Measurements from ENCODE around the gene DENND4C.
A peak's percentile ranks its signal among the peaks of the same experiment; 100 is the strongest.
"Not testable (repeated sequence)": the region's sequence is repeated elsewhere in the genome, so short reads cannot be mapped to it uniquely, and the experiment has no call there.

DENND4C gene

DNA sequence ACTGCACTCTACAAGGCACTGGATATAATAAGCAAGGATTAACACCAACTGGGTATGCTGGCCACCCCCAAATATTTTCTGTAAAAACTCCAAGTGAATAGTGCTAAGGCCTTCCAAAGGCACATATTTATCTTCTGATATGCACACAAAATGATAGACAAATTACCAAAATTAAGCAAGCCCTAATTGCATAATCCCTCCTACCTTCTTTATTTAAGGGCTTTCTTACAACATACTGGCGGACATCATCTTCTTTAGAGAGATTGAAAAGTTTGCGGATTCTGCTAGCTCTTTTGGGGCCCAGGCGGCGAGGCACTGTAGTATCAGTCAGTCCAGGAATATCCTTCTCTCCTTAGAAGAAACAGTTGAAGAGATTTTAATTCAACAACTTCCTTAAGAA lies 147.7 kb downstream of the DENND4C start:
- DNase-seq = no peak

DNA sequence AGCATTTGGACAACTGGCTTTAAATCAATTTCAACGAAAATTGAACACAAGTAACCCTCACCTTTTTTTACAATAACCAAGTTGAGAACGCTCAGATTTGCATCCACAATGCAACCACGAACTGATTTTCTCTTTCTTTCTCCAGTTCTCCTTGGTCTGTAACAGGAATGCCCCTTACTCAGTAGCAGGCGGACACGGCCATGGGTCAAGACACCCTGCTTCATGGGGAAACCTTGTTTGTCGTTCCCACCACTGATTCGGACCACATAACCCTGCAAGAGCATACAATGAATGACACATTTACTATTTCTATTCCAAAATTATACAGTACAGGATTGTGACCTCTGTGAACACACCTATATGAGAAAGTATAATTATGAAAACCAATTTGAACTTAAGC lies 148.2 kb downstream of the DENND4C start:
- peak in 1 of 2 donors; percentile 25 for DNase-seq

DNA sequence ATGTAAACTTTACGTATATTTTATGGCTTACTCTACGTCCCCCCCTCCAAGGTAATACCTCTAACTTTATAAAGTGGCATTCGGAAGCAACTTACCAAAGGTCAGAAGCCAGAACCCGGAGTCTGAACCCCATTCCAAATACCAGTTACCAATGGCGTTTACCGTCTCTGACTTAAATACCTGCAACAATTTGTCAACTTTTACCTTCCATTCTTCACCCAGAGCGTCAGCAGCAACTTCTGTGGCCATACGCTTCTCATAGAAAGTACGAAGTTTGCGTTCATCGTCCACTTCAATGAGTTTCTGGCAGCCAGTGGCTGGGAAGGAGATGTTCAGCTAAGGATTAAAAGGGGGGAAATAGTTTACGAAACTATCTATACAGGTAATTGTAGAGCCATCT lies 148.8 kb downstream of the DENND4C start:
- DNase-seq = no peak

DNA sequence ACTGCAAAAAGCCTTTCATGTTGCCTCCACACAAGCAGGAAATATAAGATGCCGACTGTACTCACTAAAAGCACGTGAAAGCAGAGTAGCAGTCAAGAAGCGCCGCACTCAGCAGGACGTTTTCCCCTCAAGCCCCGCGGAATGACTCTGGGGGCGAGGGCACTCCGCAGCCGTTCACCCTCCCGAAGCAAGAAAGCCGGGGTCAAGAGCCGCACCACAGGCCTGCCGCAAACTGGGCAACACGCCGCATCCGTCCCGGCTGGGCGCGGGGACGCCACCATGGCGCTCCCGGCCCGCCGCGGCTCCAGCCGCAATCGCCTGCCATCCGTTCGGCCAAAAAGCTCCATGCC lies 149.2 kb downstream of the DENND4C start:
- no peak for DNase-seq

DNA sequence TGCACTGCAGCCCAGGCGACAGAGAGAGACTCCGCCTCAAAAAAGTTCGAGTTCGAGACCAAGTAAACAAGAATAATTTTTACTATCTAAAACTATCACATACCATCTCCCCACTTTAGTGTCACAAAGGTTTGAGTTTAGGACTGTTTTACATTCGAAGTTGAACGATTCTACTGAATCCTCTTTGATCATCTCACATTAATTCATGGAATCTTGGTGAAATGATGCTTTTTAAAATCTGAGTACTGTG lies 150.3 kb downstream of the DENND4C start:
- no peak for DNase-seq

DNA sequence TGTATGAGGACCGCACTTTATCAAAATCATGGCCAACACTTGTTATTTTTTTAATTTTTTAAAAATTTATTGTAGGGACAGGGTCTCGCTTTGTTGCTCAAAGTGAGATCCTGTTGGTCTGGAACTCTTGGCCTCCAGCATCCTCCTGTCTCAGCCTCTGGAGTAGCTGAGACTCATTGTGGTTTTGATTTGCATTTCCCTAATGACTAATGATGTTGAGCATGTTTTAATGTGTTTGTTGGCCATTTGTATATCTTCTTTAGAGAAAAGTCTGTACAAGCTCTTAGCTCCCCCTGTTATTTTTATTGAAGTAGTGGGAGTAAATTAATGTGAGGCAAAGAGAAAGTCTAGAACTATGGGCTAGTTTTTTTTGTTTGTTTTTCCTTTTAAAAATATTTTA lies 151.2 kb downstream of the DENND4C start:
- DNase-seq = no peak

DNA sequence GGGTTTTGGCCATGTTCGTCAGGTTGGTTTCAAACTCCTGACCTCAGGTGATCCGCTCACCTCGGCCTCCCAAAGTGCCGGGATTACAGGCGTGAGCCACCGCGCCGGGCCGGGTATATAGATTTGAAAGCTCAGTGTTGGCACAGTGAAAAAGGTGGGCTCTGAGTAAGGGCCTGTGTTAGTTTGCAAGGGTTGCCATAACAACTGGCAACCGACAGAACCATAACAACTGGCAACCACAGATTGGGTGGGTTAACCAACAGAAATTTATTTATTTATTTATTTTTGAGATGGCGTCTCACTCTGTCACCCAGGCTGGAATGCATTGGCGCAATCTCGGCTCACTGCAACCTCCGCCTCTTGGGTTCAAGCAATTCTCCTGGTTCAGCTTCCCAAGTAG lies 154.7 kb downstream of the DENND4C start:
- not testable (repeated sequence) for DNase-seq

DNA sequence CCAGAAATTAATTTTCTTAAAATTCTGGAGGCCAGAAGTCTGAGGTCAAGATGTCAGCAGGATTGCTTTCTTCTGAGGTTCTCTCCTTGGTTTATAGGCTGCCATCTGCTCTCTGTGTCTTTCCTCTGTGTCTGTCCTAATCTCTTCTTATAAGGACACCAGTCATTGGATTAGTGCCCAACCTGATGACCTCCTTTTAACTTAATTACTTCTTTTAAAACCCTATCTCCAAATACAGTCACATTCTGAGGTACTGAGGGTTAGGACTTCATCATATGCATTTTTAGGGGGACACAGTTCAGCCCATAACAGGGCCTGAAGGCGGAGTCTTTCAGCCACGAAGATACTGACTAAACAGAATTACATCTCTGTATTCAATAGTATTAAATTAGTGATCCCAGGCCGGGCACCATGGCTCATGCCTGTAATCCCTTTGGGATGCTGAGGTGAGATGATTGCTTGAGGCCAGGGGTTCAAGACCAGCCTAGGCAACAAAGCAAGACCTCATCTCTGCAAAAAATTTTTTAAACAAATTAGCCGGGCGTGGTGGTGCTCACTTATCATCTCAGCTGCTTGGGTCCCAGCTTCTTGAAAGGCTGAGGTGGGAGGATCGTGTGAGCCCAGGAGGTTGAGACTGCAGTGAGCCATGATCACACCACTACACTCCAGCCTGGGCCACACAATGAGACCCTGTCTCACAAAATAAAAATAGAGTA lies 155.5 kb downstream of the DENND4C start:
- no peak for DNase-seq

DNA sequence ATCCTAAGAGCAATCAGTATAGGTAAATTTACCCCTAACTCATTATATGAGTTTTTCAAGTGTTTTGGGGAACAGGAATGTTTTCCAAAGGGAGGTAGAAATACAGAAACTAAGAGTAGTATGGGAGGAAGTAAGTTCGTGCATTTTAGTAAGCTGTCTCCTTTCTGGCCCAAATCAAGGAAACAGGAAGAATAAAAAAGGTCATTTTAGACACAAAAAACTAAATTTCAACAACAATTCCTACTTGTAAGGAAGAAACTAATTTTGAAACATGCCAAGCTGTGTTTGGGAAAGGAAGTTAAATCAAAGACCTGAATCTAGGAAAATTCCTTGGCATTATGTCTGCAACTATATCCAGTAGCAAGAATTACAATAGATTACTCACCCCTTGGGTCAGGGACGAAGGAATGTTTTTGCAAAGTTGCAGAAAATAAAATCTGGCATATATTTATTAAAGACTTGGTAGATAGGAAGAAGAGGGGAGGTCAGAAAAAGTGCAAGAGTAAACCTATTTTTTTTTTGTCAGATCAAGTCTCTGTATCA lies 156.1 kb downstream of the DENND4C start:
- DNase-seq = no peak

DNA sequence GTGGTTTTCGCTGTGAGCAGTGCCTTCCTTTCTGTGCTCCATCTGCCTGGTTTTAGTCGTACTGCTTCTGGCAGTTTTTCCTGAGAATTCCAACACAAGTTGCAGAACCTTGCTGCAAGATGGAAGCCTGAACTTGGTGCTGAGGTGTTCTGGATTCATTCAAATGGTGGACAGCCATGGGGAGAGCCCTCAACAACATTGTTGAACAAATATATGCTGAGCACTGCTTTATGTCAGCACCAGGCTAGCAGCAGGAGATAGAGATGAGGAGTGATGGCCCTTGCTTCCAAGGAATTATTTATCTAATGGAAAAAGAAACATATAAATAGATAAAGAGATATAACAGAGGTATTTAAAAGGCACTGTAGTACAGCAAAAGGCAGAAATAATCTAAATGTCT lies 156.8 kb downstream of the DENND4C start:
- no peak for DNase-seq

DNA sequence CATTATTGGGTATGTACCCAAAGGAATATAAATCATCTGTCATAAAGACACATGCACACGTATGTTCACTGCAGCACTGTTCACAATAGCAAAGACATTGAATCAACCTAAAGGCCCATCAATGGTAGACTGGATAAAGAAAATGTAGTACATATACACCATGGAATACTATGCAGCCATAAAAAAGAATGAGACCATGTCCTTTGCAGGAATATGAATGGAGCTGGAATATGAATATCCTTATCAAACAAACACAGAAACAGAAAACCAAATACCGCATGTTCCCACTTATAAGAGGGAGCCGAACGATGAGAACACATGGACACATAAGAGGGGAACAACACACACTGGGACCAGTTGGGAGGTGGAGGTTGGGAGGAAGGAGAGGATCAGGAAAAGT lies 159.0 kb downstream of the DENND4C start:
- DNase-seq = not testable (repeated sequence)

DNA sequence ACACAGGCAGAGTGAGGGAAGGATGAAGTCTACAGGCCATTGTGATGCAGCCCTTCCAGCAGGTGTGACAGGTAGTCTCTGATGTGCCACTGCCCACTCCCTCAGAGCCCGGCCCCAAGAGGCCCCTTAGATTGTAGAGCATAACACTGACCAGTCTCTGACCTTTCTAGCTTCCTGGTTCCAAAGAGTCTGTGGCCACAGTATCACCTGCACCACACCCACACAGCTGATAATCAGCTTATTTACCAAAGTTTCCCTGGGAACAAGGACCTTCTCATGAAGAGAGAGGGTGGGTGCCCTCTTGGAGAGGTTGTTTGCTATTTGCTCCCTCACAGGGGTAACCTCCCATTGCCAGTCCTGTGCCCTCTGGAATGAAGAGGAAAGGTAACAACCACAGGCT lies 167.4 kb downstream of the DENND4C start:
- DNase-seq = no peak

DNA sequence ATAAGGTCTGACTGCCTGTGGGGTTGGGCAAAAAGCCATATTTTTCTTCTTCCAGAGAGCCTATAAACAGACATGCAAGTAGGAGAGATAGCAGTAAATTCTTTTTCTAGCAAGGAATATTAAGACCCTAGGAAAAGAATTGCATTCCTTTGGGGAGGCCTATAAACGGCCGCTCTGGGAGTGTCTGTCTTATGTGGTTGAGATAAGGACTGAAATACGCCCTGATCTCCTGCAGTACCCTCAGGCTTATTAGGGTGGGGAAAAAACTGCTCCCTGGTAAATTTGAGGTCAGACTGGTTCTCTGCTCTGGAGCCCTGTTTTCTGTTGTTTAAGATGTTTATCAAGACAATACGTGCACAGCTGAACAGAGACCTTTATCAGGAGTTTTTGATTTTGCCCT lies 172.7 kb downstream of the DENND4C start:
- DNase-seq = not testable (repeated sequence)

DNA sequence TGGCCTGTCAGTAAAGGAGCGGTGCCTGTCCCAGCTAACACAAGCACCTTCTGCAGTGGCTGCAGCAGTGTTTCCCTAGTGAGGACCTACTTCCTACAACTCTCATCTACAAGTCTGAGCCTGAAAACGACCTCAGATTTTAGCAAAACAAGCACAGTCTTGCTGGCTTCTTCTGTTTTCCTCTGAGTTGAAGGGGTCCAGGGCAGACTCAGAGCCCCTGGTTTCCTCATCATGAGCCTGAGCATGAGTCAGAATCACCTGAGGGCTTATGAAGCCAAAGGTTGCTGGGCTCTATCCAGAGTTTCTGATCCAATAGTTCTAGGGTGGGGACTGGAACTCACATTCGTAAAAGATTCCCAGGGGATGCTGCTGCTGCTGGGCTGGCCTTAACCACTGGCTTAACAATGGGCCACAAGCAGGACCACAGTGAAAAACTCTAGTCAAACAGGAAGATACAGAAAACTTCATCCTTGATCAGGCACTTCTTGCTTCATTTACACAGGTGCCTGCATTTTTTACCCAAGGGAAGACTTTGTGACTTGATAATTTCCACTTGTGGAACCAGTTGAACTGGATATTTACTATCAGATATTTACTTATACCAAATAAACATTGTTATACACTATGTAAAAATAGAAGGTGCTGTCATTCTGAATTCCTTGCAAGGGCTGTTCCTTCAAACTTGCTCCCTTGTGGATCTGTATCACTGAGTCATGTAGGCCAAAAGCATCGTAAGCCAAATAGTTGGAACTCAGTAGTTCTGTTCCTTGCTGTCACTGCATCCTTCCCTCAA lies 174.0 kb downstream of the DENND4C start:
- DNase-seq = no peak

DNA sequence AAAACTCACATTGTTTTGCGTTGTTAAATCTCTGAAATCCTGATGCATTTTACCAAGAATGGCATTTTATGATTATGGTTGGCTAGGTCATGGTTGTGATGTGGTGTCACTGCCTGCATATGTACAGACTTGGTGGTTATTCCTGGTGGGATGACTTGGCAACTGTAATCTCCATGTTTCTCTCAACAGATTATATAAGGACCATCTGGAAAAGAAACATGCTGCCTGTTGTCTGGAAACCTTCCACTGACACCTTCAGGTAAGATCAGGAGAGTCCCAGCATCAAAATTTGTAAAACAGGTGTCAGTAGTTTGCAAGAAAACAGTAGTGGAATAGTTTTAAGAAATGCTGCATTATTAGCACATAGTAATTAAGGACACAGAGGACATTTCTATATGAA lies 175.3 kb downstream of the DENND4C start:
- no peak for DNase-seq

DNA sequence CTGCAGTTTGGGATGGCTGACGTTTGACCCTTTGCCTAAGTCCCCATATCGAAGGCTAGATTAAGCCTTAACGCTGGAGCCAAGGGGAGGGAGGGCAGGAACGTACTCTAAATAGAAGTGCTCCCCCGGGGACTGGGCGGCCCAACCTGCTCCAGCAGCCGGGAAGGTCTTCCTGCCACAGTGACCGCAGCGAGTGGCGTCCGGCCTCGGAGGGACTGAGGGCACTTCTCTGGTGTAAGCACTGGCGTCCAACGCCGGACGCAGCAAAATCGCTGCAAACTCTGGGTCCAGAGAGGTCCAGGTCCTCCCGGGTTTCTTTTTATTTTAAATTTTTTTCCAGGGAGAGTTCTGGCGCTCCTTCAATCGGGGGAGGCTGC lies 177.8 kb downstream of the DENND4C start:
- peak; percentile 2 to 21 for DNase-seq

DNA sequence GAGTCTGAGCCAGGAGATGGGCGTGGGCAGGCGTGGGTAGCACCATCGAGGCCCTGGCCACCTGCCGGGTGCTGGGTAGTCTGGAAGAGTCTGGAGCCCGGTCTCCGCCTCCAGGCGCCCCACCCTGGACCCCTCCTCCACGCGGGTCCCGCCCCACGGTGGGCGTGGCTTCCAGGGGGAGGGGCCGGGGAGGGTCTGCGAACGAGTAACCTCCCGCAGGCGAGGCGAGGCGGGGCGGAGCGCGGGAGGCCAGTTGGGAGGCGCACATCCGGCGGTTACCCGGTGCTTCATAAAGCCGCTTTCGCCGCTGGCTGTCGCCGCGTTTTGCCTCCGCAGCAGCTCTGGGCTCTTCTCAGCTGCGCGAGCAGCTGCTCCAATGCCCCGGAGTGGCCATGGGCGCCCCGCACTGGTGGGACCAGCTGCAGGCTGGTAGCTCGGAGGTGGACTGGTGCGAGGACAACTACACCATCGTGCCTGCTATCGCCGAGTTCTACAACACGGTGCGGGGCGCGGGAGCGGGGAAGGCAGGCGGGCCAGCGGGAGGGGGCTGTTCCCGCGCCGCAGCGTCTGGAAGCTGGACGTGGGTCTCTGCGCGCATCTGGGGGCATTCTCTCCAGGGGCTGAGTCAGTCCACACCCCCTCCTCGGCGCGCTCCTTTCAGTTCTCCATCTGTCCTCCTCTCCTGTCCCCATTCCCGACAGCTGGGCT lies 178.4 kb downstream of the DENND4C start, which contains the start of gene ACER2:
Gene ACER2, plus strand, starts transcription at position 317 of the 708 bp plus-strand sequence. Its CDS starts 76 bp downstream, at position 393.
- DNase-seq = peak; percentile 94 to 97

DNA sequence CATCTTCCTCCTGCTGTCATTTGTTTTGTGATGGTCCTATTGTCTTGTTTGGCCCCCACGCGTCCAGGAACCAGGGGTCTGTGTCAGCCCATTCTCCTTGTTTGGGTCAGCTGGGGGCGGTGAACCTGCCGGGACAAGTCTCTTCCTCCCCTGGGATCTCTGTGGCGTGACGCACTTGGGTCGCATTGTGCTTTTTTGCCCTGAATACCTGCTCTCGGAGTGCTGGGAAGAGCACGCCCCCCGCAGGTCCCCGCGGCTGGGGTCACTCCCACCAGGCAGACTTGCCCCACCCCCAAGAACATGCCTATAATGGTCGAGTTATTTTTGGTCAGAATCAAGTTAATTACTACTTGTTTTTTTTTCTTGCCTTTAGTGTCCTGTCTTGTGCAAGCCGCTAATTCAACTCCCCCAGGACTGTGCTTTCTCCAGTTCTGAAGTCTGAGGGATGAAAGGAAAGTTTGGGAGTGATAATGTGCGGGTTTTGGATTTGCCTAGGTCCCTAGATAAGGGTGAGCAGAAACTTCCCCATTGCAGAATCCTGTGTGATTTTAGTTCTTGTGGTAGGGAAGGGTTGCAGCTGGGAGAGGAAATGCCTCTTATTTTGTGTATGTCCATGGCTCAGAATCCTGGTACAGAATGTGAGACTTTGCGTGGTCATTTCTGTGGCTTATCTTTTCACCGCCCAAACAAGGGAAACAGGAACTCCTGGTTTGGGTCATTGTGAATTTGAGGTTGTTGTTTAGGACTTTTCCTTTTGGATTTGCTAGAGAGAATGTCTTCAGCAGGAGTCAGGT lies 179.1 kb downstream of the DENND4C start:
- peak; percentile 20 to 30 for DNase-seq

DNA sequence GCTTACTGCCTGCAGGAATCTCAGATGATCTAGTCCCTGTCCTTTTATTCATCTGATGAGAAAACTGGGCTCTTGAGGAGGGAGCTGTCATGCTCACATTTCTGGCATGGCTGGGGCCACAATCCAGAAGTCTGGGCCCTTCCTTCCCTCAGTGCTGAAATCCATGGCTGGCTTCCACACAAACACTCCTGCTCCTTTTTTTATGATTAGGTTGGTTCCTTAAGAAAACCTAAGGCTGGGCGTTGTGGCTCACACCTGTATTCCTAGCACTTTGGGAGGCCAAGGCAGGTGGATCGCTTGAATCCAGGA lies 179.7 kb downstream of the DENND4C start:
- no peak for DNase-seq

DNA sequence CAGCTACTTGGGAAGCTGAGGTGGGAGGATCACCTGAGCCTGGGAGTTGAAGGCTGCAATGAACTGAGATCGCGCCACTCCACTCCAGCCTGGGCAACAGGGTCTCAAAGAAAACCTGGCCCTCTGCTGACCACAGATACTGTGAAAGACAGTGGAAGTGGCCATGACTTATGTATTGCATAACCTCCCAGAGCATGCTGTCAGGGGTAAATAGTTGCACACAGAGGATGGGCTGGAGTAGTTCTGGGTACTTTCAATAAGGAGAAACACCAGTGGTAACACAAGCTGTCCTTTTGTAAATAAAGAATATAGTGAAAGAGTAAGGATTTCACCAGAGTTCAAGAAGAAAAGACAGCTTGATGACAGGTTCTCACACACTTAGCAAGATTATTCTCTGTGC lies 180.1 kb downstream of the DENND4C start:
- no peak for DNase-seq

DNA sequence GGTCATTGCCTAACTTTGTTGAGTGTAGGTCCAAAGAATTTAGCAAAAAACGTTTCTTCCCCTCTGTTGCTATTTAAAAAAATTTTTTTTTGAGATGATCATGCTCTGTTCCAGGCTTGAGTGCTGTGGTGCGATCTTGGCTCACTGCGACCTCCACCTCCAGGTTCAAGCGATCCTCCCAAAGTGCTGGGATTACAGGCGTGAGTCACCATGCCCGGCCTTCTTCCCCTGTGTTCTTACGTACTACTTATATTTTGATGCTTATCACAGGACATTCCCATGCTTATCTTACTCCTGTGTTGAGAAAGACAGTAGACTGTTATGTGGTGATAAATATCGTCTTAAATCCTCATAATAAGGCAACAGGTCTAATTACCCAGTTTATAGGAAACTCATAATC lies 180.8 kb downstream of the DENND4C start:
- DNase-seq = no peak

DNA sequence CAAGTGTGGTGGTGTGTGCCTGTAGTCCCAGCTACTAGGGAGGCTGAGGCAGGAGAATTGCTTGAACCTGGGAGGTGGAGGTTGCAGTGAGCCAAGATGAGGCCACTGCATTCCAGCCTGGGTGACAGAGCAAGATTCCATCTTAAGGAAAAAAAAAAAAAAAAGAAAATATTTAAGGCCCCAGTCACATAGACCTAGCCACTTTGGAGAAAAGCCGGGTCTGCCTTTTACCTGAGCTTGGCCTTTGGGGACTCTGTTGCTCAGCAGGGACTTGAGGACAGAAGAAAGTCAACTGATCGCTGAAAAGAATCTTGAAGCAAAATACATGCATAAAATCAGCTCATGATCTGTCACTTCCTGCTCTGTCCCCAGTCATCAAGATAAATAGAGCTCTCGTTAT lies 183.0 kb downstream of the DENND4C start:
- not testable (repeated sequence) for DNase-seq

DNA sequence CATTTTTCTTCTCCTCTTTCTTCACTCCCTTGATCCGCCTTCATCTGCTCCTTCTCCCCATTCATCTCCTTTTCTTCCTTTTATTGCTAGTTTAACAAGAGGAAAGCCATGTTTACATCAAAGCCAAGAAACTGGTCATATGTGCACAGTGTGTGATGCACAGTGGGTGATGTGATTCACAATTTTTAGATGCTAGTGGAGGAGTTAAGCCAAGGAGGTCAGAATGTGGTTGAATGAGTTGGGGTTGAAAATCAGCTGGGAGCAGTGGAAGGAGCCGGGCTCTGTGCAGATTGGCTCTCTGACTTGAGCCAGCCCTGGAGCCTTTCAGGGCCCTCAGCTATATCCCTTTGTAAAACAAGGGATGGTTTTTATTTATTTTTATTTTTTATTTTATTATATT lies 185.7 kb downstream of the DENND4C start:
- DNase-seq = no peak

Measured in stimulated activated CD4-positive, alpha-beta T cell treated with anti-CD3 and anti-CD28 coated beads, Interleukin-2, amount 100 ng/mL, for 24 hours (primary cell).